Measurements from ENCODE around the gene MMP25.

DNA sequence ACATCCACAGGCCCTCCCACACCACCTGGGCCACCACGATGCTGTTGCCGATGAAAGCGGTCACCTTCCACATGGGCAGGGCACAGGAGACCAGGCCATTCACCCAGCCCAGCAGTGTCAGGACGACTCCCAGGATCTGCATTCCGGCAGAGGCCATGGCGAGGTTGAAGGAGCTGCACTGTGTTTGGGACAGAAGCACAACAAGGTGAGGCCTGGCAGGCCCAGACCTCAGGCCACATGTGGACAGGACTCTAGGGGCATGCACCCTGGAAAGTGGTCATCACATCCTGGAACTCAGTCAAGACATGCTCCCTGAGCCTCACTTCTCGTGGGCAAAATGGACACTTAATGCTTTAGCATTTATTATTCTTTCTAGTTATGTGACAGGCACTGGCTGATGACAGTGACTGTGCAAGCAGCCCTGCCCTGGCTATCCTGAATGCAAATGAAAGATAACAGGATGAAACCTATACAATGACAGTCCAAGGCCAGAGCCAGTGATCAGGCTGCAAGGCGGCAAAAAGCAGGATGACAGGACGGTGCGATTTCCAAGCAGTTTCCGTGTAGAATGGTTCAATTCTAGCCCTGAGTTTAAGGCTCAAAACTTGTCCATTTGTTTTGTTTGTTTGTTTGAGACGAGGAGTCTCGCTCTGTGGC is 30.4 kb upstream of the MMP25 start:
- TF ChIP-seq, protein P1, sequence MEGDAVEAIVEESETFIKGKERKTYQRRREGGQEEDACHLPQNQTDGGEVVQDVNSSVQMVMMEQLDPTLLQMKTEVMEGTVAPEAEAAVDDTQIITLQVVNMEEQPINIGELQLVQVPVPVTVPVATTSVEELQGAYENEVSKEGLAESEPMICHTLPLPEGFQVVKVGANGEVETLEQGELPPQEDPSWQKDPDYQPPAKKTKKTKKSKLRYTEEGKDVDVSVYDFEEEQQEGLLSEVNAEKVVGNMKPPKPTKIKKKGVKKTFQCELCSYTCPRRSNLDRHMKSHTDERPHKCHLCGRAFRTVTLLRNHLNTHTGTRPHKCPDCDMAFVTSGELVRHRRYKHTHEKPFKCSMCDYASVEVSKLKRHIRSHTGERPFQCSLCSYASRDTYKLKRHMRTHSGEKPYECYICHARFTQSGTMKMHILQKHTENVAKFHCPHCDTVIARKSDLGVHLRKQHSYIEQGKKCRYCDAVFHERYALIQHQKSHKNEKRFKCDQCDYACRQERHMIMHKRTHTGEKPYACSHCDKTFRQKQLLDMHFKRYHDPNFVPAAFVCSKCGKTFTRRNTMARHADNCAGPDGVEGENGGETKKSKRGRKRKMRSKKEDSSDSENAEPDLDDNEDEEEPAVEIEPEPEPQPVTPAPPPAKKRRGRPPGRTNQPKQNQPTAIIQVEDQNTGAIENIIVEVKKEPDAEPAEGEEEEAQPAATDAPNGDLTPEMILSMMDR (conservative IDR thresholded peaks at IDR 0.05; ENCODE audit: low read length): no peak
- no peak for TF ChIP-seq EZH2phosphoT487 (IDR thresholded peaks at IDR 0.05; ENCODE audit: borderline replicate concordance)
